ENCODE measurements around the gene RAPGEF5.

The RAPGEF5 gene

GRCh38 chr7:22356701-22357310 is at the start of gene RAPGEF5:
TSS of gene RAPGEF5 (minus strand) at chr7:22357154. CDS start at chr7:22357060, 94 bp downstream.
- no peak for DNase-seq

DNA sequence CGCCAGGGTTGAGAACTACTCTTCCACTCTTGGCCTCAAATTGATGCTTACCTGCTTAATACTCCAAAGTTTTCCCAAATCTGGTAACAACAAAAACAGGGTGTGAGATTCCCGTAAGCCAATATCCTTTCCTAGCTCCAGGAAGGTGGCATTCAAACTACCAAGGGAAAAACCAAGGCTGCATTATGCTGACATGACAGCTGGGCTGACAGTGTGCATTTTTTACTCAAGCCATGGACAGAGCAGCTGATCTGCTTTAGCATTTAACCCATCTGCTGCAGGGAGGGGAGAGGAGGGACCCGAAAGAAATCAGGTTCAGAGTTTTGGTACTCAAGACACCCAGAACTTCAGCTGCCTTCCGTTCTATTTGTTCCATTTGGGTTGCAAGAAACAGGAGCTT is 49.8 kb upstream of the RAPGEF5 start:
- DNase-seq = no peak

- DNase-seq = no peak
Measured at GRCh38 chr7:22404421-22405023, 47.6 kb upstream of the RAPGEF5 start.

- DNase-seq = no peak
Measured at GRCh38 chr7:22403344-22403743, 46.4 kb upstream of the RAPGEF5 start.

DNA sequence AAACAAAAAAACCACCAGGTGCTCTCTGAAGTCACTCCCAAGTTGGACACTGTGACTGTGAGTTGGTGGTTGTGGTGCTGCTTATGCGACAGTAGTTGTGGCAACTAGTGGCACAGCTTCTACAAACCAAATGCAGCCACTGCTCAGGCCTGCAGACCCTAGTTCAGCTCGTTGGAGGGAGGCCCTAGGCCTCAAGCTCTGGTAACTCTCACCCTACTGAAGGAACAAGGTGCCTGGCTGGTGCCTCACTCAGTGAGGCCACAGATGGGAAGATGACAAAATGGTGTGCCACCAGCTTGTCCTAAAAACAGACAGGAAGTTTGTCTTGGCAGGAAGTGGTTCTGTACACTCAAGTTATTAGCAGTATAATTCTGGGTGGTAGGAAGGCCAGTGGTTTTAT is 45.3 kb upstream of the RAPGEF5 start:
- no peak for DNase-seq

- no peak for DNase-seq
Measured at GRCh38 chr7:22400936-22401553, 44.1 kb upstream of the RAPGEF5 start.

GRCh38 chr7:22400150-22400814 is 43.3 kb upstream of the RAPGEF5 start:
- no peak for DNase-seq

DNA sequence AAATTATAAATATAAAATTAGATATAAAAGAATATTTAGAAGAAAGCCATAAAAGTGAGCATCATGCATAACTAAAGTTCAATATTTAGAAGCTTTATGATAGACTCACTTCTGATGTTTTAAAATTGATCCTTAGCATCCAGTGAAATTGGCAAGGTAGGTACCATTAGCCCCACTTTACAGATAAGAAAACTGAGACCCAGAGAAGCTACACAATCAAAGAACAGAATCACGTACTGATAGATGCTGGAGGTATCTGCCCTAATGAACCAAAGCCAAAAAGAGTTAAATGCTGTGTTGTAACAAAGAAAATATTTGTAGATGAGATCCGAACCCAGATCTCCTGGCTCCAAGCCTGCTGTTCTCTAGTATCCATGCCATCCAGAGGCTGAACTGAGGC is 42.6 kb upstream of the RAPGEF5 start:
- DNase-seq = no peak

GRCh38 chr7:22399091-22399490 is 42.1 kb upstream of the RAPGEF5 start:
- no peak for DNase-seq

- no peak for DNase-seq
Measured at GRCh38 chr7:22397981-22398380, 41.0 kb upstream of the RAPGEF5 start.

DNA sequence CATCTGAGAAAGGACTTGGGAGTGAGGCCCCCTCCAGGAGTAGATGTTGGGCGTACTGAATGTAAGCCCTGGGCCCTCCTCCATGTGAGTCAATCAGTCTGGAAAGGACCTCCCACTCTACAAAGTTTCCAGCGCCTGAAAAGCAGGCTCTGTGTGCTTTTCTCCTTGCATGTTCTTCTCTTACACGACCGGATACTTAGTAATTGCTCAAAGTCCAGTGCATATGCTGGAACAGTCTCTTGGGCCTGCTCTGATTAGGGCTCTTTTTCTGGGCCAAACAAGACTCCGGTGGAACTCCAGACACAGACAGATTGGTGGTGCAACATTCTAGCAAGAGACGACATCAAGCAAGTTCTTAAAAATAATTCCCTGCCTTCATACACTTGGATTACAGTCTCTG is 38.3 kb upstream of the RAPGEF5 start:
- DNase-seq = no peak

GRCh38 chr7:22394739-22395138 is 37.8 kb upstream of the RAPGEF5 start:
- no peak for DNase-seq

GRCh38 chr7:22393913-22394729 is 37.2 kb upstream of the RAPGEF5 start:
- DNase-seq = no peak

DNA sequence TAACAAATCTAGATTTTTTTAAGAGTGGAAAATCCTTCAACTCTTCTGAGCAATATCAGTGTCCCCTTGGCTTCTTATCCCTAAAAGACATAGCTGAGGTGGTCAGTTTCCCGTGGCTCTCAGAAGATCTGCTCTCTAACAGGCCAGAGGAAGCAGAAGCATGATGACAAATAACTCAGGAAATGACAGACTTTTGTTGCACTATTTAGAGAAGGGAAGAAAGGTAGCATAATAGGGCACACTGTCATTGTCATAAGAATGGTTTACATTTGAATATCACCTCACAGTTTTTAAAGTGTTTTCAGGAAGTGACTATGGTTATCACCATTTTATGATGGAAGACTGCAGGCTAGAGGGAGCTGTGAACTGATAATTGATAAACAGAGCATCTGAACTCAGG is 33.6 kb upstream of the RAPGEF5 start:
- DNase-seq = no peak

- DNase-seq = no peak
Measured at GRCh38 chr7:22389892-22390291, 32.9 kb upstream of the RAPGEF5 start.

GRCh38 chr7:22387583-22387982 is 30.6 kb upstream of the RAPGEF5 start:
- DNase-seq = no peak

GRCh38 chr7:22386865-22387264 is 29.9 kb upstream of the RAPGEF5 start:
- no peak for DNase-seq

DNA sequence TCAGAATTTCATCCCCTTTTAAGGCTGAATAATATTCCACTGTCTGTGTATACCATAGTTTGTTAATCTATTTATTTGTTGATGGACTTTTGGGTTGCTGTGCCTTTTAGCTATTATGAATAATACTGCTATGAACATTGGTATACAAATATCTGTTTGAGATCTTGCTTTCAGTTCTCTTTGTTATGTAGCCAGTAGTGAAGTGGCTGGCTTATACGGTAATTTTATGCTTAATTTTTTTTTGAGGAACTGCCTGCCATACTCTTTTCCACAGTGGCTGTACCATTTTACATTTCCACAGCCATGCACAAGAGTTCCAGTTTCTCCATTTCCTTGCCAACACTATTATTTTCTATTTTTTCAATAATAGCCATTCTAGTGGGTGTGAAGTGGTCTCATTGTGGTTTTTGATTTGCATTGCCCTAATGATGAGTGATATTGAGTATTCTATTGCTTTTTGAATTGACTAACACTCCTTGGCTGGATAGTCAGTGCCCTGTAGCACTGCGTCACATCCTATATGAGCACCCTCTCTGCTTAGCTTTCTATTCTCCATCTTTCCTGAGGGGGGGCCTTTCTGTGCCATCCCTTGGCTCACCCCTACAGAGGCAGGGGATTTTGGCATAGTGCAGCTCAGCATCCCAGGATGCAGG is 29.4 kb upstream of the RAPGEF5 start:
- no peak for DNase-seq

- DNase-seq = no peak
Measured at GRCh38 chr7:22385326-22385725, 28.4 kb upstream of the RAPGEF5 start.

DNA sequence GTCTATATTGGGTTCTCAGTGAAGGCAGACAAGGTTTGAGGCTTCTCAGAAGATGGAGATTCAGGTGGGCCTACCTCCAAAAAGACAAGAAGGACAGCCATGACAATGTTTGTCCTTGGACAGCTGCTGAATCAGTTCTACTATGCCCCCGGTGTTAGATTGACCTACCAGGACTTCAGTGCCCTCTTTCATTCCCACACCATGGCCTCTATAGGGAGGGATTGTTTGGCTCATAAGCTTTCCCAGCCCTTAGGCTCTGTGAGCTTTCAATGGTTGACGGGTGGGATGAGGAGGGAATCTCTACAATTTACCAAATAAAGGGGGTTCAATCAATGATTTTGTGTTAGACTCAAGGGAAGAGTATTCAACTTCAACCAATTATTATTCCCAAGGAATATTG is 23.4 kb upstream of the RAPGEF5 start:
- no peak for DNase-seq

DNA sequence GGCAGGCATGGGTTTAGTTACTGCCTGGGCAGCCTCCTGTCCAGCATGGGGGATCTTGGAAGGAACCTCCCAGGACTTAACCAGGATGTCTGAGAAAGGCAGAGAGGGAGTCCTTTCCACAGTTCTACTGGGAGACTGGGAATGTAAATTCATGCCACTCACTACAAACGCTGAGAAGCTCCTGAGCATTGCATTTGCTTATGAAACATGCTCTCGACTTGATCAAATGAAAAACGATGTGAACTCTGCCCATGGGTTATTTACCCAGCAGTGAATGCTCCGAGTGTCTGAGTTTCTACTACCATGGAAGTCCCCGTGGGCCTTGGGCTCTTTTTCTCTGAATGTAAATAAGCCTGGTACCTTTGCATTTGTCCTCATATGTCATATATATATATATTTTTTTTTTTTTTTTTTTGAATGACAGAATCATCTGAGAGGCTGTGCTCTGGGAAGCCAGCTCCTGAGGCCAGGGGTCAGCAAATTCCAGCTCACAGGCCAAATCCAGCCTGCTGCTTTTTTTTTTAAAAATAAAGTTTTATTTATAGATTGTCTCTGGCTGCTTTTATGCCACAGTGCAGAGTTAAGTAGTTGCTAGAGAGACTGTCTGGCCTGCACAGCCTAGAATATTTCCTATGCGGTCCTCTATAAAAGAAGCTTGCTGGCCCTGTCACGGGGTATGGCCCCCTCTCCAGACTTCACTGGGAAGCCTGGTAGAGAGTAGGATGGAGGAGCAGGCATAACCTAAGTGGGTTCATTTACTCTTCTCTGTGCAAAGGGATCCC is 21.4 kb upstream of the RAPGEF5 start:
- no peak for DNase-seq

GRCh38 chr7:22377703-22378102 is 20.7 kb upstream of the RAPGEF5 start:
- DNase-seq = no peak

All from CD4-positive, alpha-beta T cell treated with Interferon gamma for 1 hour (primary cell).